ENCODE results near the gene MILR1. TPM values are rescaled to one million over a fixed set of nuclear protein-coding genes. Genes with fewer than 3 reads are reported as not detected.
A peak's percentile ranks its signal among the peaks of the same experiment; 100 is the strongest.
"Not testable (repeated sequence)": the region's sequence is repeated elsewhere in the genome, so short reads cannot be mapped to it uniquely, and the experiment has no call there.

Gene MILR1
- total RNA-seq, 1 experiment from 2014 or later, result 21.6 TPM

DNA sequence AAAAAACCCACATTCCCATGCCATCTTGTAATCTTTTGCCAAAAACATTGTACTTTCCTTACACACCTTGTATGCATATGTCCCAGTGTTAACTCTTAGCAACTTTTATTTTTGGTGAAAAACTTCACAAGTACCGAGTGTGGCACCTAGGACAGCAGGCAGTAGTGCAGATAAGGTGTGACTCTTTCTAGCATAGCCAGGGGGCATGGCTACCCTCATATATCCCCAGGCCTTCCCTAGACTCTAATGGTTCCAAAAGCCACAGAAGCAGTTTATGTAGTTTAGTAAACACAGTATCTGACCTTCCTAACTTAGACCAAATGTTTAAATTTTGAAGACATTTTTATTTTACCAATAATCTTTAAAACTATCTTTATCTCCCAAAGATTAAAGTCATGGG, 20.5 kb upstream of the MILR1 start:
- no peak for DNase-seq (ENCODE audit: low read depth)

DNA sequence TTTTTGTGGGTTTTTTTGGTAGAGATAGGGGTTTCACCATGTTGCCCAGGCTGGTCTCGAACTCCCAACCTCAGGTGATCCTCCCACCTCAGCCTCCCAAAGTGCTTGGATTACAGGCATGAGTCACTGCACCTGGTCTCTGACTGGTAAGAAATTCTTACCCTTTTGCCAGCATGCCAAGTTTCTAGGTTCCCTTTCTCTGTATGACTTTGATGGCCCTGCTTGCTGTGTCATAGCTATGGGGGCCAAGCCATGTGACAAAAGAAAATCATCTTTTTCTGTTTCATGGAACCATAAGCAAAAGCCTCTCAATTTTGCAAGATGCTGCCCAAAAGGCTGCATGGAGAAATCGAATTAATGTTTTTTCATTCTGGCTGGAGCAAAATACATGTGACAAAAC, 18.9 kb upstream of the MILR1 start:
- not testable (repeated sequence) for DNase-seq (ENCODE audit: low read depth)

DNA sequence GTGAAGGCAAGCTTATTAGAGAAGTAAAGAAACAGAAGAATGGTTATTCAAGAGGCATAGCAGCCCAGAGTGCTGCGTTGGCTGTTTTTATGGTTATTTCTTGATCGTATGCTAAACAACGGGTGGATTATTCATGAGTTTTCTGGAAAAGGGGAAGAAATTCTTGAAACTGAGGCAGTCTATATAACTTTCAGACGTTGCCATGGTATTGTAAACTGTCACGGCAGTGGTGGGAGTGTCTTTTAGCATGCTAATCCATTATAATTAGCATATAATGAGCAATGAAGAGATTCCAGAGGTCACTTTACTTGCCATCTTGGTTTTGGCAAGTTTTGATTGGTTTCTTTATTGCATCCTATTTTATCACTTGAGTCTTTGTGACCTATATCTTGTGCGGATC, 17.4 kb upstream of the MILR1 start:
- DNase-seq (ENCODE audit: low read depth), result no peak

DNA sequence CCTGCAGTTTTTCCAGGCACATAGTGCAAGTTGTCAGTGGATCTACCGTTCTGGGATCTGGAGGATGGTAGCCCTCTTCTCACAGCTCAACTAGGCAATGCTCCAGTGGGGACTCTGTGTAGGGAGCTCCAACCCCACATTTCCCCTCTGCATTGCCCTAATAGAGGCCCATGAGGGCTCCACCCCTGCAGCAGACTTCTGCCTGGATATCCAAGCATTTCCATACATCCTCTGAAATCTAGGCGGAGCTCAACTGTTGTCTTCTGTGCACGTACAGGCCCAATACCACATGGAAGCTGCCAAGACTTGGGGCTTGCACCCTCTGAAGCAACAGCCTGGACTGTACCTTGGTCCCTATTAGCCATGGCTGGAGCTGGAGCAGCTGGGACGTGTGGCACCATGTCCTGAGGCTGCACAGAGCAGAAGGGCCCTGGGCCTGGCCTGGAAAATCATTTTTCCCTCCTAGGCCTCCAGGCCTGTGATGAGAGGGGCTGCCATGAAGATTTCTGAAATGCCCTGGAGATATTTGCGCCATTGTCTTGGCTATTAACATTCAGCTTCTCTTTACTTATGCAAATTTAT, 10.9 kb upstream of the MILR1 start:
- no peak for DNase-seq (ENCODE audit: low read depth)

DNA sequence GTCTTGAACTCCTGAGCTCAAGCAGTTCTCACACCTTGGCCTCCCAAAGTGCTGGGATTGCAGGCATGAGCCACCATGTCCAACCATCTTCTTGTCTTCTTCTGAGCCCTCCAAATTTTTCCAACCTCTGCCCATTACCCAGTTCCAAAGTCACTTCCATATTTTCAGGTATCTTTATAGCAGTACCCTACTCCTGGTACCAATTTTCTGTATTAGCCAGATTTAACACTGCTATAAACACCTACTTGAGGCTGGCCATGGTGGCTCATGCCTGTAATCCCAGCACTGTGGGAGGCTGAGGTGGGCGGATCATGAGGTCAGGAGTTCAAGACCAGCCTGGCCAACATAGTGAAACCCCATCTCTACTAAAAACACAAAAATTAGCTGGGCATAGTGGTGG, 9.4 kb upstream of the MILR1 start:
- DNase-seq (ENCODE audit: low read depth), result not testable (repeated sequence)

DNA sequence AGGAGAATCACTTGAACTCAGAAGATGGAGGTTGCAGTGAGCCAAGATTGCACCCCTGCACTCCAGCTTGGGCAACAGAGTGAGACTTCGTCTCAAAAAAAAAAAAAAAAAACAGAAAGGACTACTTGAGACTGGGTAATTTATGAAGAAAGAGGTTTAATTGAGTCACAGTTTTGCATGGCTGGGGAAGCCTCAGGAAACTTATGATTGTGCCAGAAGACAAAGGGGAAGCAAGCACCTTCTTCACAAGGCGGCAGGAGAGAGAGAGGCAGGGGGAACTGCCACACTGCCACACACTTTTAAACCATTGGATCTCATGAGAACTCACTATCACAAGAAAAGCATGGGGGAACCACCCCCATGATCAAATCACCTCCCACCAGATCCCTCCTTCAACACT, 9.0 kb upstream of the MILR1 start:
- DNase-seq (ENCODE audit: low read depth), result no peak

DNA sequence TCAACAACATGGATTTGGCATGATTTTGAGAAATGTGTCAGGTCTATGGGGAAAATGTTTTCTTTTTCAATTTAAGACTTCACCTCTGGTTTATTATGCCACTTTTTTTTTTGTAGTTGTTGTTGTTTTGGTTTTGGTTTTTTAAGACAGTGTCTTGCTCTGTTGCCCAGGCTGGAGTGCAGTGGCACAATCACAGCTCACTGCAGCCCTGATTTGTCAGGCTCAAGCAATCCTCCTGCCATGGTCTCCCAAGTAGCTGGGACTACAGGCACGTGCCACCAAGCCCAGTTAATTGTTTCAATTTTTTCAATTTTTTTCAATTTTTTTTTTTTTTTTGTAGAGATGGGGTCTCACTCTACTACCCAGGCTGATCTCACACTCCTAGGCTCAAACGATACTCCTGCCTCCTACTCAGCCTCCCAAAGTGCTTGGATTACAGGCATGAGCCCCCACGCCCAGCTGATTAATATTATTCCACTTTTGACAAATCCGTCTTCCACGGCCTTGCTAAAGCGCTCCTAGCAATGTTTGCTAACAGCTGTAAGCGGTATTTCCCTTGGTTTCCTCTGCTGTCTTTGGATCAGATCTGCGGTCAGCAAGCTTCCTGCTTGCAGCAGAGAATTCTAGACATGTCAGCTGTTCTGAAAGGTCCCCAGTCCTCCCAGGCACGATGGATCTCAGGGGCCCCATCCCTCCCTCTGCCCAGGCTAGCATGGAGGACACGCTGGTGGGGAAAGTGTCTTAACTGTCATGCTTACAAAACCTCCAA, 7.0 kb upstream of the MILR1 start:
- peak; percentile 89 for DNase-seq (ENCODE audit: low read depth)

DNA sequence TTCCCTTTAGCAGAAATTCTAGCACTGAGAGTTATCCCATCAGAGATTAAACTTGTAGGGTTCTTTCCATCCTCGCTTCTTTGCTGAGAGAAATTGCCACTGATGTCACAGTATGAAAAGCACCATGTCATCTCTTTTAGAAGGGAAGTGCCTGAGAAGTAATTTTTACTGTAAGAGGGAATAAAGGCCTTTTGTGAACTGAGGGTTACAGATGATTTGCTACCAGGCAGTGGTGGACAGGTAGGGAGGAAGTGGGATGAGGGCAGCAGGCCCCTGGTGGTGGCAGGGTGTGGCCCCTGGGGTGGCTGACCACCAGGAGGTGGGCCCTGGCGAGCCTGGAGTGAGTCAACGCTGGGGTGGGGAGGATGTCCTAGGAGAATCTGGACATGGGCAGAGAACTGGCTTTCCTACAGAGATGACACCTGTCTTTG, 6.4 kb upstream of the MILR1 start:
- peak; percentile 34 for DNase-seq (ENCODE audit: low read depth)

DNA sequence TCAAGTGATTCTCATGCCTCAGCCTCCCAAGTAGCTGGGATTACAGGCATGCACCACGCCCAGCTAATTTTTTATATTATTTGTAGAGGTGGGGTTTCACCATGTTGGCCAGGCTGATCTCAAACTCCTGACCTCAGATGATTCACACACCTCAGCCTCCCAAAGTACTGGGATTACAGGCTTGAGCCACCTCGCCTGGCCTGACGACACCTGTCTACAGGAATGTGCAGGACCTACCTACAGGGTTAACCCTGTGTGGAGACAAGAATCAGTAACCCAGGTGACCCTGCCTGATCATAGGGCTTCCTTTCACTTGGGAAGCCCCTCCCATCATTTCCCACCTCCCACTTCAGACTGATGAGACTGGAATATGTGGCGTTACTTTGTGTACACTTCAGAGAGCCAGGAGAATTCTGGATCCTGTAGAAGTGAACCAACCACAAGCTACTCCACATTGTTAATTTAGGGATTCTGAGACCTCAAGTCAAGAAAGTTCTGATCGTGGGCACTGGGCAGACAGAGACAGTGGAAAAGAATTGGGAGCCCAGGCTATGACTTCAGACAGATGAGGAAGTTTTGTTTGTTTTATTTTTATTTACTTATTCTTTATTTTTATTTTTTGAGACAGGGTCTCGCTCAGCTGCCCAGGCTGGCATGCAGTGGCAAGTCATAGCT, 5.7 kb upstream of the MILR1 start:
- DNase-seq (ENCODE audit: low read depth), result no peak

DNA sequence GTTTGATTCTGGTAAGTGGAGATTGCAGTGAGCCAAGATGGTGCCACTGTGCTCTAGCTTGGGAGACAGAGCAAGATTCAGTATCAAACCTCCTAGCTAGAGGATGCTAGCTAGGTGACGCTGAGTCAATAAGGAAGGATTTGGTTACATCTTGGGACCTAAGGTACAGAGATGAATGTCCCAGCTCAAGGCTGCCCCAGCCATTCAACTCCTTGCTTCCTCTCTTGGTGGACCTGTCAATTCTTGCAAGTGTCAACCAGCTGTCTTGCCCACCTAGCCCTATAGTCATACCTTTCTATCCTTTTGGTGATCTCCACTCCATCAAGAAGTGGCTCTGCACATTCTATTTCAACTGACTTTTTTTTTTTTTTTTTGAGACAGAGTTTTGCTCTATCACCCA, 1.4 kb upstream of the MILR1 start:
- DNase-seq (ENCODE audit: low read depth), result no peak

DNA sequence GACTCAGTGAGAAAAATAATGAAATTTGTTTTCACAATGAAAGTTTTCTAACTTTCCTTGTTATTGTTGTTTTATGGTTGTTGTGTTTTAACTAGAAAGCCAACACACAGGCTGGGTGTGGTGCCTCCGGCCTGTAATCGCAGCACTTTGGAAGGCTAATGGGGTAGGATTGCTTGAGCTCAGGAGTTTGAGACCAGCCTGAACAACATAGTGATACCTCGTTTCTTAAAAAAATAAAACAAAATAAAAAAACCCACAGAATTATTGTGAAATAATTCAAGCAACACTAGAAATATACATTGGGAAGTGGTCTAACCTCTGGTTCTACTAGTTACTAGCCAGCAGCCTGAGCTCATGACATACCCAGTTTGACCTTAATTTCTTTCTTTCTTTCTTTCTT, 630 bp downstream of the MILR1 start:
- no peak for DNase-seq (ENCODE audit: low read depth)

DNA sequence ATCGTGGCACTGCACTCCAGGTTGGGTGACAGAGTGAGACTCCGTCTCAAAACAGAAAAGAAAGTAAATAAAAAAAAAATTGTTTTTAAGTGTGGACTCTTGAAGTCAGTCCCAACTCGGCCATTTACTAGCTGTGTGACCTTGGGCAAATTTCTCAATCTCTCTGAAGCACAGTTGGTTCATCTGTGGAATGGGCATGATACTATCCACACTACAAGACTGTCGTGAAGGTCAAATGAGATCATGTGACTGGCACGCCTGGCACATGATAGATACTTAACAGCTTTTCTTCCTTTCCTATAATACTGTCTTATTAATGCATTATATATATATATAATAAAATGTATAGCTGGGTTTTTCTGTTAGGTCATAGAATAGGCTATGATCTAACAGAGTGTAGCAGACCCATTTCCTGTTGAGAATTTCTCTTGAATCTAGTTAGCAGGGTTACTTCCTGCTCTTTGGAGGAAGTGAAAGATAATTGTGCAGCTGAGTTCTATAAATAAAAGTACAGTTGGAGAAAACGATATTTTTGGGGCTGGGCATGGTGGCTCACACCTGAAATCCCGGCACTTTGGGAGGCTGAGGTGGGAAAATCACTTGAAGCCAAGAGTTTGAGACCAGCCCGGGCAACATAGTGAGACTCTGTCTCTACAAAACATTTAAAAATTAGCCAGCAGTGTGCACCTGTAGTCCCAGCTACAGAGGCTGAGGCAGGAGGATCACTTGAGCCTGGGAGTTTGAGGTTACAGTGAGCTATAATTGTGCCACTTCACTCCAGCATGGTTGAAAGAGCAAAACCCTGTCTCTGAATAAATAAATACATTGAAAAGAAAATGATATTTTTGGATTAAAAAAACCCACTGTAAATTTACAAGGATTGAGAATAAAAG, 7.3 kb downstream of the MILR1 start:
- DNase-seq (ENCODE audit: low read depth), result no peak

DNA sequence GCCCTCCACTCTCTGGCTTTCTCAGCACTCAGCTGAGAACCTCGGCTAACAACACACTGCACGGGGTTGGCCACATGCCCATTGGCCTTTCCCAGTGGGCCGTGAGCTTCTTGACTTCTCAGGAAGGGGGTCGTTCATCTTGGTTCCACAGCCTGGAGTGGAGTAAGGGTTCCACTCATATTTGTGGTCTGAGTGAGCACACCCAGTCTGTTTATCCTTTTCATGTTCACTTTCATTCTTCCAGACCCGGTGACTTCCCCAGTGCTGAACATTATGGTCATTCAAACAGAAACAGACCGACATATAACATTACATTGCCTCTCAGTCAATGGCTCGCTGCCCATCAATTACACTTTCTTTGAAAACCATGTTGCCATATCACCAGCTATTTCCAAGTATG, 8.2 kb downstream of the MILR1 start:
- peak; percentile 16 for DNase-seq (ENCODE audit: low read depth)

DNA sequence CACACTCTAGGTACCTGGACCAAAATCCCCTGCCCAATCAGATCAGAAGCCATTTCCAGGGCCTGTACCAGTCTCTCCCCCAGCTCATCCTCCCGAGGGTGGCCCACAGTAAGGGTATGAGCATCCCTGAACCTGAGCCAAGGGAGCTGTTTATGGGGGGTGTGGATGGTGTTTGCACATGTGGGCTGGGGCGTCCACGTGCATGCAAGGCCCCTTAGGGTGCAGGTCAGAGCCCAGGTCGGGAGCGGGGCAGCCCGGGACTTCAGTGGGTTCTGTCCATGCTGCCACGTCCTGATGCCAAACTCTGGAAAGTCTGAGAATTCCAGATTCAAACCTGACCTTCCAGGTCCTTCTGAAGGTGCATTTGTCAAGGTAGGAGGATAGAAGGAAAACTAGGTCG, 9.8 kb downstream of the MILR1 start:
- no peak for DNase-seq (ENCODE audit: low read depth)

DNA sequence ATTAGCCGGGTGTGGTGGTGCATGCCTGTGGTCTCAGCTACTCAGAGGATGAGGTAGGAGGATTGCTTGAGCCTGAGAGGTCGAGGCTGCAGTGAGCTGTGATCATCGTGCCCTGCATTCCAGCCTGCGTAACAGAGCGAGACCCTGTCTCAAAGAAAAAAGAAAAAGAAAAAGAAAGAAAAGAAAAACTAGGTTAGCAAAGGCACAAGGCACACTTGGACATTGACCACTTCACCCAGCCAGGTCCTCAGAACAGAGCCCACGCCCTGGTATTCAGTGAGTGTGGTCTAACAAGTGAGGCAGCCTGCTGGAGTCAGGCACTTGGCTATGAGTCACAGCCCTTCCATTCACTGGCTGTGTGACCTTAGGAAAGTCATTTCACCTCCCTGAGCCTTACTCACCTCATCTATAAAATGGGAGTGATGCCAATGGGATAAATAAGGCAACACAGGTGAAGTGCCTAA, 10.4 kb downstream of the MILR1 start:
- DNase-seq (ENCODE audit: low read depth), result peak; percentile 41

DNA sequence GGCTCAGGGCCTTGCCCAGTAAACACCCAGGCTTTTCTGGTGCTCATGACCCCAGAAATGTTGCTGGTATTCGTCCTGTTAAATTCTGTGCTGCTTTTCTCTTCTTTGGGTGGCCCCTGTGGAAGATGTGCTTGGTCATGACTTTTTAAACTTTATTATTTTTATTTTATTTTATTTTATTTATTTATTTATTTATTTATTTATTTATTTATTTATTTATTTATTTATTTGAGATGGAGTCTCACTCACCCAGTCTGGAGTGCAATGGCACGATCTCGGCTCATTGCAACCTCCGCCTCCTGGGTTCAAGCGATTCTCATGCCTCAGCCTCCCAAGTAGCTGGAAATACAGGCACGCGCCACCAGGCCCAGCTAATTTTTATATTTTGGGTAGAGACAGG, 10.9 kb downstream of the MILR1 start:
- DNase-seq (ENCODE audit: low read depth), result not testable (repeated sequence)

DNA sequence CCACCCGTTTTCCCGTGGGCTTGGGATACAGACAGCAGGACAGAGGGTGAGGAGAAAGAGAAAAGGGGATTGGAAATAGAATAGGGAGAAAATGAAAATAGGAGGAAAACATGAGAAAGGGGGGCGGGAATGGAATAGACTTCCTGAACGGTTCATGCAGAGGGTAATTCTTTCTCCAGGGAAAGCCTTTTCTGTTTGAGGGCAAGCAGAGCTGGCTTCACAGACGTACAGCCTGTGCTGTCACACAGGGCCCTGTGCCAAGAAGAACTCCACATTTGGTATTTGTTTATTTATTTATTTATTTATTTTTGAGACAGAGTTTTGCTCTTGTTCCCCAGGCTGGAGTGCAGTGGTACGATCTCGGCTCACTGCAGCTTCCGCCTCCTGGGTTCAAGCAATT, 12.0 kb downstream of the MILR1 start:
- DNase-seq (ENCODE audit: low read depth), result no peak

DNA sequence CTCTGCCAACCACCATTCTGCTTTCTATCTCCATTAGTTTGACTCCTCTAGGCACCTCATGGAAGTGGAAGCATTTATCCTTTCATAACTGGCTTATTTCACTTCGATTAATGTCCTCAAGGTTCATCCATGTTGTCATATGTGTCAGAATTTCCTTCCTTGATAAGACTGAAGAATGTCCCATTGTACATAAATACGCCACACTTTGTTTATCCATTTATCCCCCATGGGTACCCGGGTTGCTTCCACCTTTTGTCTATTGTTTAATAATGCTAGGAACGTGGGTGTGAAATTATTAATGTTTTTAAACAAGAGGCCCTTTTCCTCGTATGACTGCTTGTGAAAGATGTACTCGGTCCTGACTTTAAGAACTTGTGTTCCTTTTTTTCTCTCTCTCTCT, 12.9 kb downstream of the MILR1 start:
- no peak for DNase-seq (ENCODE audit: low read depth)

DNA sequence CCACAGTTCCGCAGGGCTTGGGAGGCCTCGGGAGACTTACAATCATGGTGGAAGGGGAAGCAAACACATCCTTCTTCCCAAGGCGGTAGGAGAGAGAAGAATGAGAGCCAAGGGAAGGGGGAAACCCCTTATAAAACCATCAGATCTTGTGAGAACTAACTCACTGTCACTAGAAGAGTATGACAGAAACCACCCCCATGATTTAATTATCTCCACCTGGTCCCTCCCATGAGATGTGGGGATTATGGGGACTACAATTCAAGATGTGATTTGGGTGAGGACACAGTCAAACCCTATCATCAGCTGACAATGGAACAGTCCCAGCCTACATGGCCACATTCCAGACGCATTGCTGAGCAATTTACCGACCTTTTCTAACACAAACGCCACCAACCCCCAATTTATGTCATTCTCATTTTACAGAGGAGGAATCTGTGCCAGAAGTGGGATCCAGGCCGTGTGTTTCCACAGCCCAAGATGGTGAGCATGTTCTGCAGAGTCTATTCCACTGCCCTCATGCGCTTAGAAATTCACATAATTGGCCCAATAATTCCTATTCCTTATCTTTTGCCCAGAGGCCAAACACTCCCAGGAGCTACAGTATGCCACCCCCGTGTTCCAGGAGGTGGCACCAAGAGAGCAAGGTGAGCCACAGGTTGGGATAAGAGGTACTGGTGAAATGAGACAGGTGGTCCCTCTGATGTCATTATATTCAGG, 17.3 kb downstream of the MILR1 start:
- DNase-seq (ENCODE audit: low read depth), result no peak

DNA sequence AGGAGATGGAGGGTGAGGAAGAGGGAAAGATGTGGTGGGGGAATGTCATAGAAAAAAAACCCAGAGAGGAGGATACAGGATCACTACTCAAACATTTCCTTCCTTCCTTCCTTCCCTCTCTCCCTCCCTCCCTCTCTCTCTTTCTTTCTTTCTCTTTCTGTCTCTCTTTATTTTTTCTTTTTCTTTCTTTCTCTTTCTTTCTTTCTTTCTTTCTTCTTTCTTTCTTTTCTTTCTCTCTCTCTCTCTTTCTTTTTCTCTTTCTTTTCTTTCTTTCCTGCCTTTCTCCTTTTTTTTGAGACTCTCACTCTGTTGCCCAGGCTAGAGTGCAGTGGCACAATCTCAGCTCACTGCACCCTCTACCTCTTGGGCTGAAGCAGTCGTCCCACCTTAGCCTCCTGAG, 17.9 kb downstream of the MILR1 start:
- DNase-seq (ENCODE audit: low read depth), result not testable (repeated sequence)

DNA sequence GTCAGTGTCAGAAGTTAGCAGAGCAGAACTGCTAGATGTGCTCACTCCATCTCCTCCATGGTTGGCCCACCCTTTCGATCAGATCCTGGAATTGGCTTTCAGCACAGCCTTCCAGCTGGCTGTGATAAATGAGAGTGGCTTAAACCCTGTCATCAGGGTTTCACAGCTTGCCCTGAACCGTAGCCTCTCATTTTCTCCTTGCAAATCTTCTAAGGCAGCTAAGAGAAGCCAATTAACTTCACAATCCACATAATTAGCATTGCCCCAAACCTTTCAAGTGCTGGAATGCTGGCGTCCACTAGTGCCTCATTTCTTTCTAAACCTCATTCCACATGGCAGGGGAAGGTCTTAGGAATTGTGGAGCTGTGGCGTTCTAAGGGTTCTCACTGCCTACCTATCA, 21.7 kb downstream of the MILR1 start:
- DNase-seq (ENCODE audit: low read depth), result no peak
